NCI-H748 treated with DMSO at 0.1 percent for 48 hours (cell line): ENCODE results near the gene AS3MT.
"Not testable (repeated sequence)": the region's sequence is repeated elsewhere in the genome, so short reads cannot be mapped to it uniquely, and the experiment has no call there.

Source experiments
- DNase-seq: peaks from one replicate; lab custom pipeline; 2025; lab: John Stamatoyannopoulos, UW

The AS3MT gene

DNA sequence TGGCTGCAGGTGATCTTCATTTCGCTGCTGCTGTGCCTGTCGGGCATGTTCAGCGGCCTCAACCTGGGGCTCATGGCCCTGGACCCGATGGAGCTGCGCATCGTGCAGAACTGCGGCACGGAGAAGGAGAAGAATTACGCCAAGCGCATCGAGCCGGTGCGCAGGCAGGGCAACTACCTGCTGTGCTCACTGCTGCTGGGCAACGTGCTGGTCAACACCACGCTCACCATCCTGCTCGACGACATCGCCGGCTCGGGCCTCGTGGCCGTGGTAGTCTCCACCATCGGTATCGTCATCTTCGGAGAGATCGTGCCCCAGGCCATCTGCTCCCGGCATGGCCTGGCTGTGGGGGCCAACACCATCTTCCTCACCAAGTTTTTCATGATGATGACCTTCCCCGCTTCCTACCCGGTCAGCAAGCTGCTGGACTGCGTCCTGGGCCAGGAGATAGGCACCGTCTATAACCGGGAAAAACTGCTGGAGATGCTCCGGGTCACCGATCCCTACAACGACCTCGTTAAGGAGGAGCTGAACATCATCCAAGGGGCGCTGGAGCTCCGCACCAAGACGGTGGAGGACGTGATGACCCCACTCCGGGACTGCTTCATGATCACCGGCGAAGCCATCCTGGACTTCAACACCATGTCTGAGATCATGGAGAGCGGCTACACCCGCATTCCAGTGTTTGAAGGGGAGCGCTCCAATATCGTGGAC, 50.1 kb downstream of the AS3MT start:
- DNase-seq = peak; percentile 9

DNA sequence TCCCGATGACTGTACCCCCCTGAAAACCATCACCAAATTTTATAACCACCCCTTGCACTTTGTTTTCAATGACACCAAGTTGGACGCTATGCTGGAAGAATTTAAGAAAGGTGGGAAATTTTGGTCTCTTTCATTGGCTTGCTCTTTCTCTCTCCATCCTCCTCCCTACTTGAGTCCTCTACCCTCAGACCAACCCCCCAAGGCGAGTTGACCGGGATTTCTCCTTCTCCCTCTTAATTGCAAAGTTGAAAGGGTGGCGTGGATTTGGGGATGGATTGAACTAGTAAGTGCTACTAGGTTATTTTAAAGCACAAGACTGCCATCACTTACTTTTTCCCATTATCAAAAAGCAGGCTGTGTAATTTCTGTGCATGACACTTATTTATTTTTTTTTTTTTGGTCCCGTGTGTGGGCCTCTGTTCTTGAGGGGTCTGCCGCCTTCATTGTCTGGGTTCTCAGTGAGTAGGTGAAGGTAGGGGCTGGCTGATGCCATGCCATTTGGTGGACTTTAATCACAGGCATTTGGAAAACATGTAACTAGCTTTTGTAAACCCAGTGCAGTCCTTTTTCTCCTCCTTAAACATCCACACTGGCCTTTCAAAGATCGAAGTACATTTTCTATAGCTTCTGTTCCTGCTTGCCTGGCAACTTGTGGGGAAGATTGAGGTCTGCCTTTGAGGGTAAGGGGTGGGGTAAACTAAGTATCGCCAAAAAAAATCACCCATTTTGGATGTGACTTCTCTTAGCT, 50.9 kb downstream of the AS3MT start:
- no peak for DNase-seq

DNA sequence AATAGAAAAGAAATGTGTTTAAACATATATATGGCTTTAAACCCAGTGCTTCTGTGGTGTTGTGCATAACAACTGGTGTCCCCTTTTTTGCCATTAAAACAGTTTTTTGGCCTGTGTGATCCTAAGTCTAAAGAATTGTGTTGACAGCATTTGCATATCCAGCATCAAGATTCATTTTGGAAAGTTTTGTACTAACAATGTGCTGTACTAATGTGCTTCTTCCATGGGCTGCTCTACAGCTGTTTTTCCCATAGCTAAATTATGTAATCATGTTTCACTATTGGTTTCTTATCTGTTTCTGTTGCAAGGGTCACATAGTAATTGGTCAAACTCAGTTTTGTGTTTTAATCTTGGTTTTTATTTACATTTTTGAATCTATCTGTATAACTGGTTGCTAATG, 54.3 kb downstream of the AS3MT start:
- no peak for DNase-seq

DNA sequence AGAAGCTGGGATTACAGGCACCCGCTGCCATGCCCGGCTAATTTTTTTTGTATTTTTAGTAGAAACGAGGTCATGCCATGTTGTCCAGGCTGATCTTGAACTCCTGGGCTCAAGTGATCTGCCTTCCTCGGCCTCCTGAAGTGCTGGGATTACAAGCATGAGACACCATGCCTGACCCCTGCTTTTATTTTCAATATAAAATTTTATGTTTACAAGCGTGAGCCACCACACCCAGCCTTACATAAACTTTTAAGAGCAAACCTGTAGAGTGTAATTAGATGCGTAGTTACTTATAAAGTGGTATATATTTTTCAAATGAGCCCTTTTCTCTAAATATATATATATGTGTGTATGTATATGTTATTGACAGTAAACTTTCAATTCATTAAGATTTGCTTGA, 57.6 kb downstream of the AS3MT start:
- no peak for DNase-seq

DNA sequence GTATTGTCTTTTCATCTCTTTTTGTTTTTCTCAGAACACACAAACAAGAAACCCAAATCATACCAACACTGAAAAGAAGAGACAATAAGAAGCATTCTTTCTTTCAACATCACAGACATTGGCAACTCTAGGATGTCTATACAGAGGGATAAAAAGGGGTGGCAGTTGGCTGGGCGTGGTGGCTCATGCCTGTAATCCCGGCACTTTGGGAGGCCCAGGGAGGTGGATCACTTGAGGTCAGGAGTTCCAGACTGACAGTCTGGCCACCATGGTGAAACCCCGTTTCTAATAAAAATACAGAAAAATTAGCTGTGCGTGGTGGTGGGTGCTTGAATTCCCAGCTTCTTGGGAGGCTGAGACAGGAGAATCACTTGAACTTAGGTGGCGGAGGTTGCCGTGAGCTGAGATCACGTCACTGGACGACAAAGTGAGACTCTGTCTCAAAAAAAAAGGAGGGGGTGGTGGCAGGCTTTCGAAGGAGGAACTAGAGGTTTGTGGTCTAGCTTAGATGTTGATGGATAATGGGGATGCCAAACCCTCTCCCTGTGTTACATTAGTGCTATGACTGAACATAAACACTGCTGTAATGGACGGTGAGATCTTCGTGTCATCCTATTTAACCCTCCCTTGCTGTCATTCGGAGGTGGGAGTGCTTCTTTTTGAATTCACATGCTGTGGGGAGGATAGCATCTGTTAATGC, 58.2 kb downstream of the AS3MT start:
- DNase-seq = no peak

DNA sequence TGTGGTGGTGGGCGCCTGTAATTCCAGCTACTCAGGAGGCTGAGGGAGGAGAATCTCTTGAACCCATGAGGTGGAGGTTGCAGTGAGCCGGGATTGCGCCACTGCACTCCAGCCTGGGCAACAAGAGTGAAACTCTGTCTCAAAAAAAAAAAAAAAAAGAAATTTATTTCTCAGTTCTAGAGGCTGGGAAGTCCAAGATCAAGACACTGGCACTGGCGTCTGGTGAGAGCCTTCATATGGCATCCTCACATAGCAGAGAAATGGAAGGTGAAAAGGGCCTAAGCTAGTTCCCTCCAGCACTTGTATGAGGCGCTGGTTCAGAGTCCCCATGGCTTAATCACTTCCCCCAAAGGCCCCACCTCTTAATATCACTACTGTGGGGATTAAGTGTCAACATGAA, 59.2 kb downstream of the AS3MT start:
- DNase-seq = not testable (repeated sequence)

DNA sequence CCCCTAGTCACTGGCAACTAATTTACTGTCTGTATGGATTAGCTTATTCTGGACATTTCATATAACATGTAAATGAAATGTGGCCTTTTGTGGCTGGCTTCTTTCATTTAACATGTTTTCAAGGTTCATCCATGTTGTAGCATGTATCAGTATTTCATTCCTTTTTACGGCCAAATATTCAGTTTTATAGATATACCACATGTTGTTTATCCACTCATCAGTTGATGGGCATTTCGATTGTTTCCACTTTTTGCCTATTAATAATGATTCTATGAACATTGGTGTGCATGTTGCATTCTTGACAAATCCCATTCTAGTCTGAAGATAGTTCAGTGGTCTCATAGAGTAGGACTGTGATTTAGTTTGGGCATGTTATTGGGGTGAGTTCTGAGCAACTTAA, 61.5 kb downstream of the AS3MT start:
- DNase-seq = no peak

DNA sequence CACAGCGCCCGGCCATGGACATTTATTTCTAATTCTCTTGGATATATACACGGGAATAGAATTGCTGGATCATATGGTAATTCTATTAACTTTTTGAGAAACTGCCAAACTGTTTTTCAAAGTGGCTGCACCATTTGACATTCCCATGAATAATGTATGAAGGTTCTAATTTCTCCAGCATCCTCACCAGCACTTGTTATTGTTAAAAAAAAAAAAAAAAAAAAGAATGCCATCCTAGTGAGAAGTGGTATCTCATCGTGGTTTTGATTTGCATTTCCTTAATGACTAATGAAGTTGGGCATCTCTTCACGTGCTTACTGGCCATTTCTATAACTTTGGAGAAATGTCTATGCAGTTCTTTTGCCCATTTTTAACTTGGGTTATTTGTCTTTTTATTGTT, 62.4 kb downstream of the AS3MT start:
- no peak for DNase-seq

DNA sequence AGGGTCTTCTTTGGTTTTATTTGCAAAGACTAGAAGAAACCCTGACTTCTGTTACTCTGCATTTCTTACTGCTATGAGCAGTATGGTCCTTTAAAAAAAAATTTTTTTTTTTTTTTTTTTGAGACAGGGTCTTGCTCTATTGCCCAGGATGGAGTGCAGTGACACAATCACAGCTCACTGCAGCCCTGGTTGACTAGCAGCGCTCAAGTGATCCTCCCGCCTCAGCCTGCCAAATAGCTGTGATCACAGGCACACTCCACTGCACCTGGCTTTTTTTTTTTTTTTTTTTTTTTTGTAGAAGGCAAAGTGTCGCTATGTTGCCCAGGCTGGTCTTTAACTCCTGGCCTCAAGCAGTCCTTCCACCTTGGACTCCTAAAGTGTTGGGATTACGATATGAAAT, 66.2 kb downstream of the AS3MT start:
- no peak for DNase-seq

DNA sequence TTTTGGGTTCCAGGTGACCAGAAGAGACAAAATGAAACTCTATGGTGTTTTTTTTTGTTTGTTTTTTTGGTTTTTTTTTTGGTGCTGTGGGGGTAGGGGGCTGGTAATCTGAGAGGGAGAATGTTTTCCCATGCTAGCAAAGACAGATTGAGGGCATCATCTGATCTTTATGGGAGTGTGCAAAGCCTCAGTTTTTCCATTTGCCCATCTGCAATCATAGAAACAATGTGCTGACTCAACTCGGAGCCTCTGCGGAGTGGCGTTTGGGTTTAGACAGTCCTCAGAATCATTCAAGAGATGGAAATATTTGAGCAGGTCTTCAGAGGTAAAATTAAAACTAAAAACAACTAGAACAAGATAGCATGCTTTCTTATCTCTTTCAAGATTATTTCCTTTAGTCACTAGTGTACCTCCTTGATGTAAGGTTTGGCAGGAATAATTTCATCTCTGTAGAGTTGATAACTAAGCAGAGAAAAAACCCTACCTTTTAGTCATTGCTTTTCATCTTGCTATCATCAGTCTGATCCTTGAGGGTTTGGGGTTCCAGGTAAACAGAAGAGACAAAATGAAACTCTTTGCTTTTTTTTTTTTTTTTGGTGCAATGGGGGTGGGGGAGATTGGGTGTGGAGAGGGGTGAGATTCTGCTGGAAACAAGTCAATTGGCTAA, 66.8 kb downstream of the AS3MT start:
- DNase-seq = no peak

DNA sequence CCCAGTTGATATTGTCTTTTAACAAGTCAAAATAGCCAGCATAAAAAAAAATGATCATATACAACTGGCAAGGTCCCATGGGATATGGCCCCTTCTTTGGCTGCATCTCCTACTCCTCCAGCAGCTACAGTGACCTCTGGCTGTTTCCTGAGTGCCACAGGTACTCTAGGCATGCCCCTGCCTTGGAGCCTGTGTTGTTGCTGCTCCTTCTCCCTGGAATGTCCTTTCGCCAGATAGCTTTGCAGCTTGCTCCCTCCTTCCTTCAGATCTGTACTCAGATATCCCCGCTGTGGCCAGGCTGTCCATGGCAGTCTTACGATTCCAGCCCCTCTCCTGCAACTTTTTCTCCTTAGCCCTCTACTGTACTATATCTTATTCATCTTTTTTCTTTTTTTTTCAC, 72.1 kb downstream of the AS3MT start:
- no peak for DNase-seq

DNA sequence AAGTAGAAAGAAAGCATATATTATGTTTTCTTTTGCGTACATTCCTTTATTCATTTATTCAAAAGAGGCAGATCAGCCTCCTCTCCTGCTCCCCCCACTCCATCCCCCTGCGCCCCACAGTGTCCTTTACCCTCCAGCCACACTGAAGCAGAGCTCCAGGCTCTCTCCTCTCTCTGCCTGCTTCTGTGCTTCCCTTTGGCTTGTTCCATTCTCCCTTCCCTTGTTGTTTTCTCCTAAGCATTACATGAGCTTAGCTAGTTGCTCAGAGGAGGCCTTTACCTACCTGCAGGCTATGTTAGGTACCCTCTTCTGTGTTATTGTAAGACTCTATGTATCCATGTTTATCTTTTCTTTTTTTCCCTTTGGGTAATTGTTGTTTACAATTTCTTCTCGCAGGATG, 76.2 kb downstream of the AS3MT start:
- DNase-seq = no peak

DNA sequence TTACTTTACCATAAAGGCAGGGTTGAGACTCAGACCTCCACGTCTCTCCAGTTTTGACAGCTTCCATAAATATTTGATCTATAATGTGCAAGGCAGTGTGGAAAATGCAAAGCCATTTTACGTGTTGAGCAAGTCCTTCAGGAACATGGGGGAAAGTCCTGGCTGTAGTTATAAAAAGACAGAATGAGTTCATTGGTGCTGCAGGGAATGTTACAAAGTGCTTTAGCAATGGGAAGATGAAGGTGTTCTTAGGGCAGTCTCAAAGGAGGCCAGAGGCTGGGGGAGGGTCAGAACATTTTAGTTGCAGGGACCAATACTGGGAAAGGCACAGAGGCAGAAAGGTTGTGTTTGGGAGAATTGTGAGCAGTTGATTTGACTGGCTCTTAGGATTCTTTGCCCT, 76.7 kb downstream of the AS3MT start:
- no peak for DNase-seq

DNA sequence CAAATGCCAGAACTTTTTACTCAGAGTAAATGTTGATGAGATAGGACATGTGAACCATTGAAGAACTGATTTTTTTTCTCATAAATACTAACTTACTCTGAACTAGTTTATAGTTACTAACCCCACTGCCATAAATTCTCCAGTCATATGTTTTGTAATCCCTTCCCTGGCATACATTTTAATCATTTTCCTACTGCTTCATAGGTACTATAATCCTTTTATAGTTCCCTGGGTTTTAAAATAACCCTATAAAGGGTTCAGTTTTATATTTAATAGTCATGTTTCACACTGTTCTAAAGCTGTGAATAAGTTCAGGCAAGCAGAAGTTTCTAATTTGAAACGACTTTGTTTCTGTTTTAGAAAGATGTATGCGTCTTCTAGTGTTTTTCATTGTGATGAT, 77.7 kb downstream of the AS3MT start:
- DNase-seq = no peak

DNA sequence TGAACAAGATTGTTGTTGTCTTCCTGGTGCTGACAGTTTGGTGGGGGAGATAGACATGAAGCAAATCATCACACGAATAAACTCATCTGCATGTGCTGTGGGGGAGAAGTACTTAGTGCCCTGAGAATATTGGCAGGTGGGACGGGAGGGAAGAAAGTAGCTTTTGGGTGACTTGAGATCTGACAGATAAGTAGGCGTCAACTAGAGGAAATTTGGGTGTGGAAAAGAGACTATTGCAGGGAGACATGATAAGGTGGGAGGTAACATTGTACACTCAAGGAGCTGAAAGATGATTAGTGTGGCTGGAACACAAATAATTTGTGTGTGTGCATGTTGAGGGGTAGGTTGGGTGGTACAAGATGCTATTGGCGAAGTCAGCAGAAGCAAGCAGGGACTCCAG, 78.9 kb downstream of the AS3MT start:
- no peak for DNase-seq

DNA sequence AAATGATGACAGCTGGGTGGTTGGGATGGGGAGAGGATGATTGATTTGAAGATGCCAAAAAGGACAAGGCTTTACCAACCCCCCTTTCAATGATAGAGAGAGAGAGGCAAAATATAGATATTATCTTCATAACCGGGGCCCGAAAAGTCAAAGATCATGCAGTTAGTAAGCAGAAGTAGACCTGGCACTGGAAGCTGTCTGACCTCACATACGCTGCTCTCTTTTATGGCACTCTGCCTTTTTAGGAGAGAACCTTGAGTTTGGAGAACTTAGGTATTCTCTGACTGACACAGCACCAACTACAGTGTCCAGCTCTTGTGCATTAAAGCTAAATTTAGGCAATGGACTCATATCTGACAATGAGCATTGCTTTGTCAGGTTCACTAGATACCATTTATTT, 79.5 kb downstream of the AS3MT start:
- no peak for DNase-seq

DNA sequence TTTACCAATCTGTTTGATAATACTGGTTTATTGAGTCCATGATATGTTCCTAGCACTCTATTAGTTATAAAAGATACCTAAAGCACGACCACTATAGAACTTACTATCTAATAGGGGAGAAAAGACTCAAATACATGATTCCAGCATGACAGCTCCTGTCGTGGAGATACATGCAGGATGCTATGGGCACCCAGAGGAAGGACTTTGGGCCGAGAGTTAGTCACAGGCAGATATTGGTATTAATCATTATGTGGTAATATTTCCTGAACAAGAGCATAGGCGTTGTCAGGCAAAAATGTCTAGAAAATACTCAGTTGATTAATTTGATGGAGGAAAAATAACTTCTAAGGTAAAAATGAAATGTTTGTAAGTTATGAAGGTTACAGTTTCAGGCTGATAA, 80.6 kb downstream of the AS3MT start:
- no peak for DNase-seq

DNA sequence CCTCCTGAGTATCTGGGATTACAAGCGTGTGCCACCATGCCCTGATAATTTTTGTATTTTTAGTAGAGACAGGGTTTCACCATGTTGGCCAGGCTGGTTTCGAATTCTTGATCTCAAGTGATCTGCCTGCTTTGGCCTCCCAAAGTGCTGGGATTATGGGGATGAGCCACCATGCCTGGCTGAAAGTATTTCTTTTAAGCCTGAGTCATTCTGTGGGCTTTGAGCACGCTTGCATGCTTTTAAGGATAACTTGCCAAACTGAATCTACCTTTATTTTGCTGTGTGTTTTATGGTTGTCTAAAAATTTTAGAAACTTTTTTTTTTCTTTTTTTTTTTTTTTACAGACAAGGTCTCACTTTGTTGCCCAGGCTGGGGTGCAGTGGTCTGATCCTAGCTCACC, 82.0 kb downstream of the AS3MT start:
- DNase-seq = no peak
